Colonic mucosa (tissue), 4 donors: Measurements from ENCODE around the gene NDUFS6. TPM values are rescaled to one million over a fixed set of nuclear protein-coding genes. Genes with fewer than 3 reads are reported as not detected.

Experiments used
- DNase-seq: peaks from one replicate; pipeline ENCODE4 v3.0.0-alpha.2; 2020
- H3K27ac ChIP-seq: fragments of 200-600 bp; one replicate; pipeline ENCODE4 v1.8.0; 2021
- H3K27me3 ChIP-seq: fragments of 200-600 bp; one replicate; pipeline ENCODE4 v1.8.0; 2021
- H3K36me3 ChIP-seq: fragments of 200-600 bp; one replicate; pipeline ENCODE4 v1.8.0; 2021
- H3K4me1 ChIP-seq: fragments of 200-600 bp; one replicate; pipeline ENCODE4 v1.8.0; 2021; ENCODE audit warnings: mild to moderate bottlenecking
- H3K4me3 ChIP-seq: fragments of 200-600 bp; one replicate; pipeline ENCODE4 v1.8.0; 2021
- H3K9ac ChIP-seq, 2 donors: one replicate each; pipeline ENCODE4 v1.7.0; 2013; ENCODE audit warnings: control low read depth in 2 of 2, low read depth in 2 of 2, low read length in 2 of 2
- H3K9me3 ChIP-seq: fragments of 200-600 bp; one replicate; pipeline ENCODE4 v1.8.0; 2021
- CTCF ChIP-seq: fragments of 200-600 bp; IDR thresholded peaks from one replicate; pipeline ENCODE4 v1.8.0; 2022; ENCODE audit warnings: antibody characterized with exemption, mild to moderate bottlenecking
- intact Hi-C: fragments of 100-400 bp; cut with DNase I; formaldehyde crosslinking; loops from one replicate; pipeline ENCODE4 v1.14.1; 2022
- total RNA-seq, 2 donors: library from RNA; stranded (reverse); fragmentation: NEBNext Ultra II Directional in 1 of 2; extraction: Animal tissue kit (Norgen Biotek cat#: 25700) in 1 of 2; gene quantifications; one replicate each; pipeline ENCODE4 v1.2.1, GENCODE V29; 2021
- donor health status: healthy.
- donor health status: DM: no; HTN: no; CAD: no.
- donor health status: DM: no; HTN: no; CAD: no.

Gene NDUFS6
- total RNA-seq, 2 donors from 2014 or later: 43.2 to 70.7 TPM

GRCh38 chr5:1765880-1766235, 35.3 kb upstream of the NDUFS6 start:
- Histone ChIP-seq H3K27ac (no peak overlapping the region), H3K4me1 (no peaks in the 10 kb centered on the region), H3K9me3 (no peaks in the 10 kb centered on the region), H3K27me3 (no peaks in the 10 kb centered on the region), H3K36me3 (no peaks in the 10 kb centered on the region), H3K4me3 (no peak overlapping the region), H3K9ac (no peak overlapping the region)
- intact Hi-C loops: loop anchor here (10.0 kb wide), 1 partner anchor 249 kb away; no protein-coding TSS in a partner anchor
- no peak for TF ChIP-seq CTCF
- no peak for DNase-seq

GRCh38 chr5:1767524-1768282, 33.5 kb upstream of the NDUFS6 start:
- no peaks in the 10 kb centered on the region for H3K4me1 ChIP-seq
- TF ChIP-seq CTCF: no peak
- H3K9ac ChIP-seq: no peak overlapping the region
- intact Hi-C loops: loop anchor here (10.0 kb wide), 1 partner anchor 247 kb away; no protein-coding TSS in a partner anchor
- H3K27me3 ChIP-seq: no peaks in the 10 kb centered on the region
- no peak overlapping the region for H3K4me3 ChIP-seq
- H3K9me3 ChIP-seq: no peaks in the 10 kb centered on the region
- DNase-seq: no peak
- H3K36me3 ChIP-seq: no peaks in the 10 kb centered on the region
- no peak overlapping the region for H3K27ac ChIP-seq

GRCh38 chr5:1768283-1769000, 32.8 kb upstream of the NDUFS6 start:
- Histone ChIP-seq H3K27ac (no peak overlapping the region), H3K27me3 (no peaks in the 10 kb centered on the region), H3K9ac (no peak overlapping the region), H3K9me3 (no peaks in the 10 kb centered on the region), H3K4me3 (no peak overlapping the region), H3K36me3 (no peaks in the 10 kb centered on the region), H3K4me1 (no peaks in the 10 kb centered on the region)
- DNase-seq: no peak
- TF ChIP-seq CTCF: no peak
- intact Hi-C loops: loop anchor here (10.0 kb wide), 1 partner anchor 246 kb away; no protein-coding TSS in a partner anchor

GRCh38 chr5:1769017-1769640, 32.1 kb upstream of the NDUFS6 start:
- intact Hi-C loops: loop anchor here (10.0 kb wide), 1 partner anchor 246 kb away; no protein-coding TSS in a partner anchor
- H3K9ac ChIP-seq: no peak overlapping the region
- no peaks in the 10 kb centered on the region for H3K27me3 ChIP-seq
- H3K4me3 ChIP-seq: no peak overlapping the region
- no peak for DNase-seq
- H3K27ac ChIP-seq: no peak overlapping the region
- H3K4me1 ChIP-seq: no peaks in the 10 kb centered on the region
- no peak for TF ChIP-seq CTCF
- no peaks in the 10 kb centered on the region for H3K36me3 ChIP-seq
- no peaks in the 10 kb centered on the region for H3K9me3 ChIP-seq

GRCh38 chr5:1769752-1770442, 31.3 kb upstream of the NDUFS6 start:
- H3K4me1 ChIP-seq: no peaks in the 10 kb centered on the region
- H3K27ac ChIP-seq: no peak overlapping the region
- H3K9me3 ChIP-seq: no peaks in the 10 kb centered on the region
- no peak for DNase-seq
- no peak overlapping the region for H3K4me3 ChIP-seq
- TF ChIP-seq CTCF: no peak
- intact Hi-C loops: loop anchor here (10.0 kb wide), 1 partner anchor 245 kb away; no protein-coding TSS in a partner anchor
- no peaks in the 10 kb centered on the region for H3K36me3 ChIP-seq
- H3K27me3 ChIP-seq: no peaks in the 10 kb centered on the region
- no peak overlapping the region for H3K9ac ChIP-seq
